GM18909 (cell line): ENCODE results near the gene MYH9.

Source experiments
- ATAC-seq: cut with Tn5 transposase; IDR thresholded peaks from one replicate; pipeline ENCODE4 v1.9.1; 2021; ENCODE audit warnings: mild to moderate bottlenecking; ENCODE audit not compliant: unreplicated experiment, poor library complexity

Gene MYH9

DNA sequence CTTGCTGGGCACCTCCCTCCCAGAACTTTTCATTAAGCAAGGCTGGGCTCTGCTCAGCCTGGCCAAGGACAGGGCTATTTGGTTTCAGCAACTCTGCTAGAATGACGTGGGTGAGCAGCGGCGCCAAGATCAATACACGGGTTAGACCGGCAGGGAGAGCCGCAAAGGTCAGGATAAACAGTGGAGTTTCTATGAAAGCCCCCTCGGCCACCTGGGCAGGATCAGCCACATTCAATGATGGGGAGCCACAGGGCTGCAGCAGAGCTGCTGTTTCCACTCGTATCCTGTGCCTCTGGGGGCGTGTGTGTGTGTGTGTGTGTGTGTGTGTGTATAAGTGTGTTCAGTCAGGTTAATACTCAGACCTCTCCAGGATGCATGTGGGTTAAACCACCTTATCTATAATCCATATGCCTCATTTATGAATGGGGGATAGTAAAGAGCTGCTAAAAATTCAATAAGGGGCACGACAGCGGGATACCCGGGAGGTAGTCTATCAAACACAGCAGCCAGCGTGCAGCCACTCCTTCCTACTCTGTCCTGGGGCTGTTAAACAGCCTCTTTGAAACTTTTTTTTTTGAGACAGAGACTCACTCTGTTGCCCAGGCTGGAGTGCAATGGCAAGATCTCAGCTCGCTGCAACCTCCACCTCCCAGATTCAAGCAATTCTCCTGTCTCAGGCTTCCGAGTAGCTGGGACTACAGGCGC lies 34.8 kb downstream of the MYH9 start:
- ATAC-seq, result no peak

DNA sequence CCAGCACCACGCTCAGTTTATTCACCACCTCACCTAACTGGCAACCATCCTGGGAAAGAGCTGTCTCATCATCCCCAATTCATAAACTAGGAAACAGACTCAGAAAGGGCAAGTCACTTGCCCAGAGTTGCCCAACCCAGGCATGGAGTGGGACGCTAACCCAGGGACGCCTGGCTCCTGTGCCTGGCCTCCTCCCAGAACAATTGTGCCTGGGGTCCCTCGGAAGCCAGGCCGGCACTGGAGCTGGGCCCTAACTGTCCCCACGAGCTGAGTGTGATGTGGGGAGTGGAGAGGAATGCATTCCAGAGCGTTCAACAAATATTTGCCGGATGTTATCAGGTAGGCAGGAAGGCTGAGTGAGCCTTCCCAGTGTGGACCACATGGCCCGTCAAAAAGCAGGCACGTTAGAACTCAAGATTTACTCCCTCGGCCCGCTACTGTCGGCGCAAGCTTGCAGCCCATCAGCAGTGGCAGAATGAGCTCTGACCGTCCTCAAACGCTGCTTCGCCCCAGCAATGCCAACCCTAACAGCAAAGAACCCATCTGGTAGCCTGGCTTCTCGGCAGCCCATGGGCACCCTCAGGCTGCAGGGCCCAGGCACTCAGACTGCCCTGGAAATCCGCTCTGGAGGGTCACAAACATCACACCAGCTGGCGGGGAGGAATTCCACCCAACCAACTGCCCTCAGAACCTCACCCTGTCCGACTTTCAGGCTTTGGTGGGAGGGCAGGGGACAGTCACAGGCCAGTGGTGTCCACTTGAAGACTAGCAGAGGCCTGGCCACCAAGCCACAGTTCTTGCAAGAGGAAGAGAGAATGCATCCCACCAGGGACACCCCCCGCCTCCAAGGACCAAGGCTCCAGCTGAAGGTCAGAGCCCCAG lies 35.6 kb downstream of the MYH9 start:
- no peak for ATAC-seq

GRCh38 chr22:36350751-36351594 lies 36.8 kb downstream of the MYH9 start:
- ATAC-seq, result no peak

- ATAC-seq, result no peak
Observed at GRCh38 chr22:36349726-36350125, 38.0 kb downstream of the MYH9 start.

DNA sequence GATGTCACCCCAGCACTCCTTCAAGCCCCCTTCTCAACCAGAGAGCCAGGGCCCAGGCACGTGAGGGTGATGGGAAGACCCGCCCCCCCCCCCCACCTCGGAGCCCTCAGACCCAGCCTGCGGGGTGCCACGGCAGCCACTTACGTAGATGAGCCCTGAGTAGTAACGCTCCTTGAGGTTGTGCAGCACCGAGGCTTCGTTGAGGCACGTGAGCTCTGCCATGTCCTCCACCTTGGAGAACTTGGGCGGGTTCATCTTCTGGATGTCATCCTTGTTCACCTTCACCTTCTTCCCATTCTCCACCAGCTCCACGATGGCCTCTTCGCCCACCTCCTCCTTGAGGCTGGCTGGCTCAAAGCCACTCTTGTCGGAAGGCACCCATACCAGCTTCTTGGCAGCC lies 39.0 kb downstream of the MYH9 start:
- ATAC-seq, result no peak

- ATAC-seq, result no peak
Observed at GRCh38 chr22:36347094-36347493, 40.7 kb downstream of the MYH9 start.

GRCh38 chr22:36344106-36344827 lies 43.5 kb downstream of the MYH9 start:
- ATAC-seq, result no peak

- no peak for ATAC-seq
Observed at GRCh38 chr22:36343720-36344105, 44.1 kb downstream of the MYH9 start.

DNA sequence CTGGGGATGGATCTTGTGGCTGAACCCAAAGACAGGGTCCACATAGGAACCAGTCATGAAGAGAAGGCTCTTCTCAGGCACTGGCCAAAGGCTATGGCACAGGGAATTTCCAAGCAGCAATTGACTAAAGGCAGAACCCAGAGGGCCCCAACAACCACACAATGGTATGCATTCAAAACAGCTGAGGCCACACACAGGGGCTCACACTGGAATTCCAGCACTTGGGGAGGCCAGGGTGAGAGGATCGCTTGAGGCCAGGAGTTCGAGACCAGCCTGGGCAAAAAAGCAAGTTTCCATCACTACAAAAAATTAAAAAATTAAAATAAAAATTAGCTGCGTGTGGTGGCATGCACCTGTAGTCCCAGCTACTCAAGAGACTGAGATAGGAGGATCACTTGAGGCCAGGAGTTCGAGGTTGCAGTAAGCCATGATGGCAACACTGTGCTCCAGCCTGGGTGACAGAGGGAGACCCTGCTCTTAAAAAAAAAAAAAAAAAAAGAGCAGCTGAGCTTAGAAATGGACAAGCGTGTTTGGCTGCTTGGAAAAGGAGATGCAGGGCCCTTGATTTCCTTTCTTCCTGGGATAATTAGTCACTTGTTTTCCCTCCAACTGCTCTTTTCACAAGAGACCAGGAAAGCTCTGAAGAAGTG lies 44.6 kb downstream of the MYH9 start:
- ATAC-seq, result no peak

- ATAC-seq, result no peak
Observed at GRCh38 chr22:36341640-36342041, 46.1 kb downstream of the MYH9 start.

DNA sequence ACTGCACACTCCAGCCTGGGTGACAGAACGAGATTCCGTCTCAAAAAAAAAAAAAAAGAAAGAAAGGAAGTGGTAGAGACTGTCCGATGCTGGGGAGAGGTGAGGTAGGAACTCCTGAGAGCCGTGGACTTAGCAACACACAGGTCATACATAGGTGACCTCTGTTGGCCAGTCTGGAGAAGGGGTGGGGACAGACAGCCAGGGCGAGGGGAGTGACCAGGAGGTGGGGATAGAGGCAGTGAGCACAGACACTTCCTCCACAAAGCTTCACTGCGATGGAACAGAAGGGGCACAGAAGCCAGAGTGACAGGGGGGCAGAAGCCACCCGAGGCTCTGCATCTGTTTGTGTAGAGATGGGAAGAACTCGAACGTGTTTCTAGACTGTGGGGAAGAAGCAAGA lies 47.1 kb downstream of the MYH9 start:
- no peak for ATAC-seq

- no peak for ATAC-seq
Observed at GRCh38 chr22:36339171-36340065, 48.3 kb downstream of the MYH9 start.

DNA sequence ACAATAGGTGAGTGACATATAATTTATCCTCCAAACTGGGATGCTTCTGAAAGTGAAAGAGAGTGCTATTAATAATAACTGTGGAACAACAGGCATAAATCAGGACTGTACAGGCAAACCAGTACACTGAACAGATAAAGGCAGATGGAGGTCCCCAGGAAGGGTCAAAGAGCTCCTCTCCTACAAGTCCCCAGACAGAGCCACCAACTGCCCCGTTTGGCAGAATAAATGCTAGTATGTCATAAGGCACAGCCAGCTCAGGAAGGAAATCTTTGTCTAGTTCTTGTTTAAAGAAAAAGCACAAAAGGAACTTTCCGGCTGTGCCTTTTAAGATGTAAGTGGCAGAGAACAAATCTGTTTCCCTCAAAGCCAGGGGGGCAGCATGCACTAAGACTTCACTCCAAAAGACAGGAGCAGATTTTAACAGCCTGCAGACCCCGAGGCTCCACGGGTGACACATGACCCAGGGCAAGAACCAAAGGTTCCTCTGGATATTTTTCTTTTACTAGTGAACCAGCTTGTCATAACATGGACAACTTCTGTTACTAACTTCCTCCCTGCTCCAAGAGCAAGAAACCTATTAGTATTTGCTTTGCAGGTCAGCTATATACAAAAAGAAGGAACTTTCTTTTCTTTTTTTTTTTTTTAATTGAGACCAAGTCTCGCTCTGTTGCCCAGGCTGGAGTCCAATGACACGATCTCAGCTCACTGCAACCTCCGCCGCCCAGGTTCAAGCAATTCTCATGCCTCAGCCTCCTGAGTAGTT lies 50.2 kb downstream of the MYH9 start:
- no peak for ATAC-seq

GRCh38 chr22:36336246-36337182 lies 51.3 kb downstream of the MYH9 start:
- ATAC-seq, result no peak

- ATAC-seq, result no peak
Observed at GRCh38 chr22:36335621-36336020, 52.1 kb downstream of the MYH9 start.

DNA sequence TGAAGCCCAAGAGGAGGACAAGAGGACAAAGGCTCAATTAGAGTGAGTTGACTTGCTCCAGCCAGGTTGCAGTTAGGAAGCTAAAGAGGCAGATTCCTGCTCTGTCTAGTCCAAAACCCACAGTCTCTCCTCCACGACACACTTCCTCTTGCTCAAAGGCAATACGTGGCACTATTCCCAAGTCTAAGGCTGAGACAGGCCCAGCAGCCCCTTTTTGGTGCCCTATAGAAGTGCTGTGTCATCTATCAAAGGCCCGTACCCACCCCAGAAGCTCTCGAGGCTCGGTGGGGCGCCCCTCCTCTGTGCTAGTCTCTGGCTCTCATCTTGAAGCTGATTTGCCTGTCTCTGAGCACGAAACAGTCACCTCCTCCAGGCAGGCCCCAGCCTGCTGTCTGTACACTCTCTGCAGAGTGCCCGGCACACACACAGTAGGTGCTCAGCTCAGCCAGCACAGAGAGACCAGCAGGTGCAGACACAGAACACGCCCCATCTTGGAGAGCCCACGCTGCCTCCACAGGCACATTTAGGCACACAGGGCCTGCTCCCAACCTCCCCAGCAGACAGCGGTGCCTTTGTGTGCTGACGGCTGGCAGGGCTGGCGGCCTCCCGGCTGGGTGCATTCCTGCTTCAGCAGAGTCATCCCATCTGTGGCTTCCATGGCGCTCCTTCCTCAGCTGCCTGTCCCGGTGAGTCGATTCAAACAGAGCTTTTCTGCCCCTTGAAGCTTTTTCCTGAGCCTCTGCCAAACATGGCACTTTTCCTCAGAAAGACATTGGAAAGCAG lies 52.8 kb downstream of the MYH9 start:
- no peak for ATAC-seq
